HEK293T (cell line): ENCODE data around the gene MGLL.
A peak's percentile ranks its signal among the peaks of the same experiment; 100 is the strongest.

Source experiments
- ARNT ChIP-seq: fragments of 450-650 bp; IDR thresholded peaks from 2 replicates; pipeline ENCODE4 v1.6.1; 2017; ENCODE audit warnings: mild to moderate bottlenecking
- BHLHE40 ChIP-seq: fragments of 450-650 bp; IDR thresholded peaks from 2 replicates; pipeline ENCODE4 v1.6.1; 2016; ENCODE audit warnings: mild to moderate bottlenecking, moderate library complexity, borderline replicate concordance
- CTBP1 ChIP-seq: fragments of 450-650 bp; IDR thresholded peaks from 2 replicates; pipeline ENCODE4 v1.6.1; 2016; ENCODE audit warnings: borderline replicate concordance
- FOXA1 ChIP-seq: fragments of 450-650 bp; IDR thresholded peaks from 2 replicates; pipeline ENCODE4 v1.6.1; 2016; ENCODE audit warnings: mild to moderate bottlenecking
- HDGF ChIP-seq: fragments of 450-650 bp; IDR thresholded peaks from 2 replicates; pipeline ENCODE4 v1.6.1; 2017; ENCODE audit warnings: antibody characterized with exemption, borderline replicate concordance
- L3MBTL2 ChIP-seq: fragments of 450-650 bp; conservative IDR thresholded peaks from 2 replicates; pipeline ENCODE4 v1.6.1; 2016; ENCODE audit warnings: mild to moderate bottlenecking
- LEF1 ChIP-seq: fragments of 450-650 bp; IDR thresholded peaks from 2 replicates; pipeline ENCODE4 v1.6.1; 2017; ENCODE audit warnings: mild to moderate bottlenecking, borderline replicate concordance
- SP1 ChIP-seq: fragments of 450-650 bp; IDR thresholded peaks from 2 replicates; pipeline ENCODE4 v1.6.1; 2017
- SUZ12 ChIP-seq: fragments of 450-650 bp; IDR thresholded peaks from 2 replicates; pipeline ENCODE4 v1.6.1; 2016; ENCODE audit warnings: mild to moderate bottlenecking
- TARDBP ChIP-seq: fragments of 450-650 bp; IDR thresholded peaks from 2 replicates; pipeline ENCODE4 v1.6.1; 2016
- ZNF384 ChIP-seq: fragments of 450-650 bp; IDR thresholded peaks from 2 replicates; pipeline ENCODE4 v1.6.1; 2016
- TF ChIP-seq, protein P1 (sequence below): fragments of 450-650 bp; IDR thresholded peaks from 2 replicates; pipeline ENCODE4 v1.6.1; 2016

DNA sequence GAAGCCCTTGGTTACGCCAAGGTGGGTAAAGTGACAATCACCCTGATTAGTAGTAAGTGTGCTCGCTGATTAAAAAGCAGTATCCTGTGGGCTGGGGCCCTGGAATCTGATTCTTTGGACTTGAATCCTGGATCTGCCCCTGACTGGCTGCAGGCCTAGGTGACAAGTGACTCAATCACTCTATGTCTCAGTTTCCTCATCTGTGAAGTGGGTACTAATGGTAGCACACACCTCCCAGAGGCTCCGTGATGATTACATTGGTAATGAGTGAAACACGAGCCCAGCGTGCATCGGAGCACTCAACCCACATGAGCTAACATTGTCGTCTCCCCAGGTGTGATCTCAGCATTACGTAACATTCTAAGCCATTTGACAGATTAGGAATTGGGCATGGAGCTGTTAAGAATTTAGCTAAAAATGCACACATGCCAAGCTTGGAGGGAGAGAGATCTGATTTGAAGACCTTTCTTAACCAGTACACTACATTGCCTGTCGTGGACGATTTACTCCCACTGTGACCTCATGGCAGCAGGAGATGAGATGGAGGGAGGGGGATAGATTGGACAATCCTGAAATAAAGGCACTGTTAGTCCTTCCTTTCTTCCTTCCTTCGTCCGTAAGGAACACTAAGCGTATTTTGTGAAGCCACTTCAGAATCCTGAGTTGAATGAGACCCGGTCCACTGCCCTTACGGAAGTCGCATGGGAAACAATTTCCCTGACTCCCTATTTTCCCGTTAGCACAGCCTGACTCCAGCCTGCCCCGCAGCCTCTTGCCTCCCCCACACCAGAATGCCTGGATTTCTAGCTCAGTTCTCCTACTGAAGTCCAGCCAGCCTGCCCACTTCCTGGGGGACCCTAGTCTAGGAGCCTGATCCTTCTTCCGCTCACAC lies 32.1 kb downstream of the MGLL start:
- no peak for TF ChIP-seq SP1
- TF ChIP-seq TARDBP = no peak
- no peak for TF ChIP-seq SUZ12
- no peak for TF ChIP-seq ZNF384
- TF ChIP-seq CTBP1 = 0 out of 2 replicates have a peak, but pooled peaks have one; percentile 13
- no peak for TF ChIP-seq BHLHE40
- TF ChIP-seq LEF1 = no peak
- TF ChIP-seq, protein P1, sequence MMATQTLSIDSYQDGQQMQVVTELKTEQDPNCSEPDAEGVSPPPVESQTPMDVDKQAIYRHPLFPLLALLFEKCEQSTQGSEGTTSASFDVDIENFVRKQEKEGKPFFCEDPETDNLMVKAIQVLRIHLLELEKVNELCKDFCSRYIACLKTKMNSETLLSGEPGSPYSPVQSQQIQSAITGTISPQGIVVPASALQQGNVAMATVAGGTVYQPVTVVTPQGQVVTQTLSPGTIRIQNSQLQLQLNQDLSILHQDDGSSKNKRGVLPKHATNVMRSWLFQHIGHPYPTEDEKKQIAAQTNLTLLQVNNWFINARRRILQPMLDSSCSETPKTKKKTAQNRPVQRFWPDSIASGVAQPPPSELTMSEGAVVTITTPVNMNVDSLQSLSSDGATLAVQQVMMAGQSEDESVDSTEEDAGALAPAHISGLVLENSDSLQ = no peak
- TF ChIP-seq FOXA1 = no peak
- no peak for TF ChIP-seq ARNT
- no peak for TF ChIP-seq L3MBTL2
- TF ChIP-seq HDGF = no peak
